Activated naive CD4-positive, alpha-beta T cell (primary cell): Measurements from ENCODE around the gene MOV10.
A peak's percentile ranks its signal among the peaks of the same experiment; 100 is the strongest.

Source experiments
- DNase-seq, 4 experiments: peaks; one replicate each; lab custom pipeline; 2025; lab: John Stamatoyannopoulos, UW

Gene MOV10

GRCh38 chr1:112698366-112699310 lies 24.2 kb downstream of the MOV10 start:
- DNase-seq, result no peak

- no peak for DNase-seq
Observed at GRCh38 chr1:112699425-112700144, 25.1 kb downstream of the MOV10 start.

GRCh38 chr1:112700290-112701226 lies 26.1 kb downstream of the MOV10 start:
- peak in 2 of 4 experiments; percentile 36 to 62 for DNase-seq

GRCh38 chr1:112701227-112702066 lies 27.0 kb downstream of the MOV10 start:
- no peak for DNase-seq

GRCh38 chr1:112702067-112702395 lies 27.6 kb downstream of the MOV10 start:
- no peak for DNase-seq

- DNase-seq, result no peak
Observed at GRCh38 chr1:112702420-112703261, 28.2 kb downstream of the MOV10 start.

- DNase-seq, result no peak
Observed at GRCh38 chr1:112703706-112704105, 29.2 kb downstream of the MOV10 start.

- DNase-seq, result no peak
Observed at GRCh38 chr1:112704391-112704933, 30.0 kb downstream of the MOV10 start.

- DNase-seq, result peak in 1 of 4 experiments; percentile 10
Observed at GRCh38 chr1:112704934-112705627, 30.6 kb downstream of the MOV10 start.

GRCh38 chr1:112706505-112707220 lies 32.2 kb downstream of the MOV10 start, which contains the start of gene RHOC:
TSS of gene RHOC (minus strand) at chr1:112707127. CDS start at chr1:112703799, 3,328 bp downstream.
- DNase-seq, result peak in 1 of 4 experiments; percentile 24

GRCh38 chr1:112707221-112708001 lies 33.0 kb downstream of the MOV10 start:
- peak in 3 of 4 experiments; percentile 17 to 46 (median 18) for DNase-seq

- no peak for DNase-seq
Observed at GRCh38 chr1:112708002-112708448, 33.6 kb downstream of the MOV10 start.

- DNase-seq, result no peak
Observed at GRCh38 chr1:112708489-112708888, 34.0 kb downstream of the MOV10 start.

GRCh38 chr1:112710159-112710558 lies 35.7 kb downstream of the MOV10 start:
- no peak for DNase-seq

GRCh38 chr1:112710586-112710985 lies 36.1 kb downstream of the MOV10 start:
- DNase-seq, result no peak

- DNase-seq, result no peak
Observed at GRCh38 chr1:112711041-112711440, 36.6 kb downstream of the MOV10 start.

- DNase-seq, result no peak
Observed at GRCh38 chr1:112711670-112712069, 37.2 kb downstream of the MOV10 start.
